Measurements from ENCODE around the gene TRIM56.
"Not testable (repeated sequence)": the region's sequence is repeated elsewhere in the genome, so short reads cannot be mapped to it uniquely, and the experiment has no call there.

TRIM56 gene

GRCh38 chr7:101065162-101065561 lies 20.1 kb upstream of the TRIM56 start:
- H3K9me3 ChIP-seq (ENCODE audit: control extremely low read depth in 1 of 5, control insufficient read depth in 4 of 5, insufficient read depth in 2 of 5, low read depth in 1 of 5, low read length in 4 of 5); DNase-seq; H3K4me3 ChIP-seq (ENCODE audit: control insufficient read depth in 1 of 7, extremely low read depth in 1 of 7, insufficient read depth in 4 of 7, low read depth in 2 of 7, low read length in 6 of 7); H3K4me1 ChIP-seq (ENCODE audit: control extremely low read depth in 1 of 4, control insufficient read depth in 4 of 4, insufficient read depth in 4 of 4, low read length in 3 of 4); H3K36me3 ChIP-seq (ENCODE audit: control insufficient read depth in 4 of 4, insufficient read depth in 4 of 4, low read length in 3 of 4); H3K27ac ChIP-seq (ENCODE audit: insufficient read depth in 1 of 2, low read depth in 1 of 2, low read length in 2 of 2, poor library complexity in 1 of 2, severe bottlenecking in 2 of 2); POLR2A ChIA-PET: not testable (repeated sequence)
- WGBS (ENCODE audit: insufficient coverage): 100% methylated on average over 1 of the region's 3 CpGs
- CTCF ChIA-PET: interaction anchor here (1.9 kb wide), 1 partner anchor 170 kb away, joined by 5 read pairs; no protein-coding TSS in a partner anchor
- peaks cover 0 to 34% (median 3%) of the 10 kb centered on the region in 5 experiments for H3K27me3 ChIP-seq (replicated peaks in 2 of 5; ENCODE audit: control insufficient read depth in 4 of 5, insufficient read depth in 5 of 5, low read length in 4 of 5)

GRCh38 chr7:101066141-101066832 lies 19.0 kb upstream of the TRIM56 start:
- peaks cover 0 to 34% (median 3%) of the 10 kb centered on the region in 5 experiments for H3K27me3 ChIP-seq (replicated peaks in 2 of 5; ENCODE audit: control insufficient read depth in 4 of 5, insufficient read depth in 5 of 5, low read length in 4 of 5)
- POLR2A ChIA-PET: interaction anchor here (0.6 kb wide), 1 partner anchor 202 kb away, joined by 3 read pairs; no protein-coding TSS in a partner anchor

GRCh38 chr7:101066833-101067177 lies 18.5 kb upstream of the TRIM56 start:
- Histone ChIP-seq H3K9me3 (ENCODE audit: control extremely low read depth in 1 of 5, control insufficient read depth in 4 of 5, insufficient read depth in 2 of 5, low read depth in 1 of 5, low read length in 4 of 5) (no peaks in the 10 kb centered on the region), H3K4me3 (ENCODE audit: control insufficient read depth in 1 of 7, extremely low read depth in 1 of 7, insufficient read depth in 4 of 7, low read depth in 2 of 7, low read length in 6 of 7) (no peak overlapping the region), H3K27ac (ENCODE audit: insufficient read depth in 1 of 2, low read depth in 1 of 2, low read length in 2 of 2, poor library complexity in 1 of 2, severe bottlenecking in 2 of 2) (no peak overlapping the region), H3K4me1 (ENCODE audit: control extremely low read depth in 1 of 4, control insufficient read depth in 4 of 4, insufficient read depth in 4 of 4, low read length in 3 of 4) (no peaks in the 10 kb centered on the region), H3K27me3 (replicated peaks in 2 of 5; ENCODE audit: control insufficient read depth in 4 of 5, insufficient read depth in 5 of 5, low read length in 4 of 5) (peaks cover 0 to 34% (median 3%) of the 10 kb centered on the region in 5 experiments), H3K36me3 (ENCODE audit: control insufficient read depth in 4 of 4, insufficient read depth in 4 of 4, low read length in 3 of 4) (no peaks in the 10 kb centered on the region)
- DNase-seq: no peak
- CTCF ChIA-PET: interaction anchor here (1.3 to 2.7 kb wide), 2 partner anchors 11 to 14 kb away, joined by 4 to 8 read pairs; no protein-coding TSS in a partner anchor
- POLR2A ChIA-PET: interaction anchor here (0.6 kb wide), 1 partner anchor 202 kb away, joined by 3 read pairs; no protein-coding TSS in a partner anchor
- WGBS (ENCODE audit: insufficient coverage): 58% methylated on average over 7 of the region's 7 CpGs

More at GRCh38 chr7:101066141-101066832, 19.0 kb upstream of the TRIM56 start:
- Histone ChIP-seq H3K27ac (ENCODE audit: insufficient read depth in 1 of 2, low read depth in 1 of 2, low read length in 2 of 2, poor library complexity in 1 of 2, severe bottlenecking in 2 of 2) (no peak overlapping the region), H3K4me3 (ENCODE audit: control insufficient read depth in 1 of 7, extremely low read depth in 1 of 7, insufficient read depth in 4 of 7, low read depth in 2 of 7, low read length in 6 of 7) (no peak overlapping the region), H3K4me1 (ENCODE audit: control extremely low read depth in 1 of 4, control insufficient read depth in 4 of 4, insufficient read depth in 4 of 4, low read length in 3 of 4) (no peaks in the 10 kb centered on the region), H3K9me3 (ENCODE audit: control extremely low read depth in 1 of 5, control insufficient read depth in 4 of 5, insufficient read depth in 2 of 5, low read depth in 1 of 5, low read length in 4 of 5) (no peaks in the 10 kb centered on the region), H3K36me3 (ENCODE audit: control insufficient read depth in 4 of 4, insufficient read depth in 4 of 4, low read length in 3 of 4) (no peaks in the 10 kb centered on the region)
- DNase-seq: no peak
- WGBS (ENCODE audit: insufficient coverage): 55% methylated on average over 14 of the region's 15 CpGs
- CTCF ChIA-PET: interaction anchor here (1.3 to 2.7 kb wide), 3 partner anchors 11 to 172 kb away, joined by 4 to 8 read pairs (median 5); no protein-coding TSS in a partner anchor

- POLR2A ChIA-PET: no interaction called here
- no peaks in the 10 kb centered on the region for H3K36me3 ChIP-seq (ENCODE audit: control insufficient read depth in 4 of 4, insufficient read depth in 4 of 4, low read length in 3 of 4)
- DNase-seq: no peak
- no peaks in the 10 kb centered on the region for H3K9me3 ChIP-seq (ENCODE audit: control extremely low read depth in 1 of 5, control insufficient read depth in 4 of 5, insufficient read depth in 2 of 5, low read depth in 1 of 5, low read length in 4 of 5)
- 94% methylated on average over 8 of the region's 10 CpGs for WGBS (ENCODE audit: insufficient coverage)
- no peaks in the 10 kb centered on the region for H3K4me1 ChIP-seq (ENCODE audit: control extremely low read depth in 1 of 4, control insufficient read depth in 4 of 4, insufficient read depth in 4 of 4, low read length in 3 of 4)
- CTCF ChIA-PET: no interaction called here
- peaks cover 0 to 25% (median 3%) of the 10 kb centered on the region in 5 experiments for H3K27me3 ChIP-seq (replicated peaks in 2 of 5; ENCODE audit: control insufficient read depth in 4 of 5, insufficient read depth in 5 of 5, low read length in 4 of 5)
- H3K27ac ChIP-seq (ENCODE audit: insufficient read depth in 1 of 2, low read depth in 1 of 2, low read length in 2 of 2, poor library complexity in 1 of 2, severe bottlenecking in 2 of 2): no peak overlapping the region
- H3K4me3 ChIP-seq (ENCODE audit: control insufficient read depth in 1 of 7, extremely low read depth in 1 of 7, insufficient read depth in 4 of 7, low read depth in 2 of 7, low read length in 6 of 7): no peak overlapping the region
Measured at GRCh38 chr7:101068401-101068800, 16.9 kb upstream of the TRIM56 start.

GRCh38 chr7:101071362-101072104 lies 13.7 kb upstream of the TRIM56 start:
- DNase-seq; H3K4me1 ChIP-seq (ENCODE audit: control extremely low read depth in 1 of 4, control insufficient read depth in 4 of 4, insufficient read depth in 4 of 4, low read length in 3 of 4); H3K27ac ChIP-seq (ENCODE audit: insufficient read depth in 1 of 2, low read depth in 1 of 2, low read length in 2 of 2, poor library complexity in 1 of 2, severe bottlenecking in 2 of 2); H3K9me3 ChIP-seq (ENCODE audit: control extremely low read depth in 1 of 5, control insufficient read depth in 4 of 5, insufficient read depth in 2 of 5, low read depth in 1 of 5, low read length in 4 of 5); CTCF ChIA-PET; H3K36me3 ChIP-seq (ENCODE audit: control insufficient read depth in 4 of 4, insufficient read depth in 4 of 4, low read length in 3 of 4); H3K4me3 ChIP-seq (ENCODE audit: control insufficient read depth in 1 of 7, extremely low read depth in 1 of 7, insufficient read depth in 4 of 7, low read depth in 2 of 7, low read length in 6 of 7); POLR2A ChIA-PET: not testable (repeated sequence)
- peaks cover 0 to 11% (median 0%) of the 10 kb centered on the region in 5 experiments for H3K27me3 ChIP-seq (replicated peaks in 2 of 5; ENCODE audit: control insufficient read depth in 4 of 5, insufficient read depth in 5 of 5, low read length in 4 of 5)
- WGBS (ENCODE audit: insufficient coverage): 87% methylated on average over 10 of the region's 14 CpGs

GRCh38 chr7:101075646-101076045 lies 9.6 kb upstream of the TRIM56 start:
- POLR2A ChIA-PET: no interaction called here
- Histone ChIP-seq H3K27me3 (replicated peaks in 2 of 5; ENCODE audit: control insufficient read depth in 4 of 5, insufficient read depth in 5 of 5, low read length in 4 of 5) (peaks cover 0 to 2% (median 0%) of the 10 kb centered on the region in 5 experiments), H3K27ac (ENCODE audit: insufficient read depth in 1 of 2, low read depth in 1 of 2, low read length in 2 of 2, poor library complexity in 1 of 2, severe bottlenecking in 2 of 2) (no peak overlapping the region), H3K36me3 (ENCODE audit: control insufficient read depth in 4 of 4, insufficient read depth in 4 of 4, low read length in 3 of 4) (no peaks in the 10 kb centered on the region), H3K9me3 (ENCODE audit: control extremely low read depth in 1 of 5, control insufficient read depth in 4 of 5, insufficient read depth in 2 of 5, low read depth in 1 of 5, low read length in 4 of 5) (no peaks in the 10 kb centered on the region), H3K4me1 (ENCODE audit: control extremely low read depth in 1 of 4, control insufficient read depth in 4 of 4, insufficient read depth in 4 of 4, low read length in 3 of 4) (peaks cover 0 to 4% (median 3%) of the 10 kb centered on the region in 4 experiments), H3K4me3 (ENCODE audit: control insufficient read depth in 1 of 7, extremely low read depth in 1 of 7, insufficient read depth in 4 of 7, low read depth in 2 of 7, low read length in 6 of 7) (no peak overlapping the region)
- no peak for DNase-seq
- CTCF ChIA-PET: interaction anchor here (1.9 kb wide), 2 partner anchors 9 to 17 kb away, joined by 5 read pairs; partner anchors contain the start of gene TRIM56
- 81% methylated on average over 2 of the region's 3 CpGs for WGBS (ENCODE audit: insufficient coverage)

- WGBS (ENCODE audit: insufficient coverage): 98% methylated on average over 5 of the region's 8 CpGs
- H3K9me3 ChIP-seq (ENCODE audit: control extremely low read depth in 1 of 5, control insufficient read depth in 4 of 5, insufficient read depth in 2 of 5, low read depth in 1 of 5, low read length in 4 of 5); H3K27me3 ChIP-seq (replicated peaks in 2 of 5; ENCODE audit: control insufficient read depth in 4 of 5, insufficient read depth in 5 of 5, low read length in 4 of 5); DNase-seq; H3K4me1 ChIP-seq (ENCODE audit: control extremely low read depth in 1 of 4, control insufficient read depth in 4 of 4, insufficient read depth in 4 of 4, low read length in 3 of 4); H3K27ac ChIP-seq (ENCODE audit: insufficient read depth in 1 of 2, low read depth in 1 of 2, low read length in 2 of 2, poor library complexity in 1 of 2, severe bottlenecking in 2 of 2); H3K4me3 ChIP-seq (ENCODE audit: control insufficient read depth in 1 of 7, extremely low read depth in 1 of 7, insufficient read depth in 4 of 7, low read depth in 2 of 7, low read length in 6 of 7); H3K36me3 ChIP-seq (ENCODE audit: control insufficient read depth in 4 of 4, insufficient read depth in 4 of 4, low read length in 3 of 4); POLR2A ChIA-PET: not testable (repeated sequence)
- CTCF ChIA-PET: interaction anchor here (1.4 to 2.0 kb wide), 4 partner anchors 9 to 178 kb away, joined by 3 to 8 read pairs (median 5); partner anchors contain the start of gene TRIM56
Measured at GRCh38 chr7:101076183-101076582, 9.1 kb upstream of the TRIM56 start.
